ENCODE results near the gene SPOCK2. TPM values are rescaled to one million over a fixed set of nuclear protein-coding genes. Genes with fewer than 3 reads are reported as not detected.

SPOCK2 gene
- total RNA-seq, 3 donors from 2014 or later, result 3.1 to 12.3 (median 7.4) TPM

GRCh38 chr10:72012796-72013195 lies 75.6 kb downstream of the SPOCK2 start:
- no peaks in the 10 kb centered on the region for H3K36me3 ChIP-seq (ENCODE audit: low read depth)
- intact Hi-C loops (cut with DNase I, micrococcal nuclease), result no loop called here
- H3K9me3 ChIP-seq, result no peaks in the 10 kb centered on the region
- TF ChIP-seq, protein P1, sequence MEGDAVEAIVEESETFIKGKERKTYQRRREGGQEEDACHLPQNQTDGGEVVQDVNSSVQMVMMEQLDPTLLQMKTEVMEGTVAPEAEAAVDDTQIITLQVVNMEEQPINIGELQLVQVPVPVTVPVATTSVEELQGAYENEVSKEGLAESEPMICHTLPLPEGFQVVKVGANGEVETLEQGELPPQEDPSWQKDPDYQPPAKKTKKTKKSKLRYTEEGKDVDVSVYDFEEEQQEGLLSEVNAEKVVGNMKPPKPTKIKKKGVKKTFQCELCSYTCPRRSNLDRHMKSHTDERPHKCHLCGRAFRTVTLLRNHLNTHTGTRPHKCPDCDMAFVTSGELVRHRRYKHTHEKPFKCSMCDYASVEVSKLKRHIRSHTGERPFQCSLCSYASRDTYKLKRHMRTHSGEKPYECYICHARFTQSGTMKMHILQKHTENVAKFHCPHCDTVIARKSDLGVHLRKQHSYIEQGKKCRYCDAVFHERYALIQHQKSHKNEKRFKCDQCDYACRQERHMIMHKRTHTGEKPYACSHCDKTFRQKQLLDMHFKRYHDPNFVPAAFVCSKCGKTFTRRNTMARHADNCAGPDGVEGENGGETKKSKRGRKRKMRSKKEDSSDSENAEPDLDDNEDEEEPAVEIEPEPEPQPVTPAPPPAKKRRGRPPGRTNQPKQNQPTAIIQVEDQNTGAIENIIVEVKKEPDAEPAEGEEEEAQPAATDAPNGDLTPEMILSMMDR (IDR thresholded peaks at IDR 0.05), result no peak
- DNase-seq (no peak), ATAC-seq (no peak)
- H3K4me3 ChIP-seq, result no peak overlapping the region
- H3K4me1 ChIP-seq (ENCODE audit: low read depth), result peaks cover 6% of the 10 kb centered on the region

DNA sequence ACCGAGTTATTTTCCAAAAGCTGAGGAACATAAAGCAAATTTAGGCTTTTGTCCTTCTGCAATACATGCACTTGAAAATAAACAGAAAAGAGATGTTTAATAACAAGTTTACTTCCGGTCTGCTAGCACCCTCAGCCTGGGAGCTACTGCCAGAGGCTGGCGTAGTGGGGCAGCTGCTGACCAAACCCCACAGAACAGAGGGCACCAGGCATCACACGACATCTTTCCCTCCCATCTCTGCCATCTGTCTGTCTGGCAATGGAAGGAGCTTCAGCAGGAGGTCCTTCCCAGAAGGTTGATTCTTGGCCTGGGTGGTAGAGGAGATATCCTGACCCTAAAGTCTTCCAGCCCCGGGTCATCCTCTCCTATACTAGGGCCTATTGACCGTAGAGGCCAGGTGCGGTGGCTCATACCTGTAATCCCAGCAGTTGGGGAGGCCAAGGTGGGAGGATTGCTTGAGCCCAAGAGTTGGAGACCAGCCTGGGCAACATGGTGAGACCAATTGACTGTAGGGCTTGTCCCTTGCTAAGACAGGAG lies 76.3 kb downstream of the SPOCK2 start:
- no peak for ATAC-seq
- Histone ChIP-seq H3K9me3 (no peaks in the 10 kb centered on the region), H3K4me3 (no peak overlapping the region), H3K36me3 (ENCODE audit: low read depth) (no peaks in the 10 kb centered on the region), H3K4me1 (ENCODE audit: low read depth) (peaks cover 4% of the 10 kb centered on the region)
- TF ChIP-seq, protein P1 (IDR thresholded peaks at IDR 0.05), result no peak
- DNase-seq, result no peak
- intact Hi-C loops (cut with DNase I, micrococcal nuclease), result no loop called here

DNA sequence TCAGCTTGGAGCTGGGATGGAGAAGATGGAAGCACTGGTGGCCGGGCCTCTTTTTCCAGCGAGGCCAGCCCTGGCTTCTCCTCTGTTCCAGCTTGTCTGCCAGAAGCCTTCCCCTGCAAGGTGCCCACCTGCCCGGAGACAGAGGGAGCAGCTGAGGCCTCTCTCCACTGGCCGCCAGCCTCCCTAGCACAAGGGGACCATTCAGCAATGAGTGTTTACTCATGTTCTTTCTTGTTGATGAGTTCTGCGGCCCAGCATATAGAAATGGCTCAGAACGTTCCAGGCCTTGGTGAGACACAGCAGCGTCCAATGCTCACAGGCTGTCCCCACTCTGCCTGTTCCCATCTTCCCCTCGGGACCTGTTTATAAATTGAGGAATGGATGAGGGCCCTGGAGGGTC lies 76.9 kb downstream of the SPOCK2 start:
- intact Hi-C loops (cut with DNase I, micrococcal nuclease), result no loop called here
- Histone ChIP-seq H3K9me3 (no peaks in the 10 kb centered on the region), H3K4me1 (ENCODE audit: low read depth) (peaks cover 4% of the 10 kb centered on the region), H3K4me3 (no peak overlapping the region), H3K36me3 (ENCODE audit: low read depth) (no peaks in the 10 kb centered on the region)
- TF ChIP-seq, protein P1 (IDR thresholded peaks at IDR 0.05), result no peak
- ATAC-seq (no peak), DNase-seq (no peak)

GRCh38 chr10:72011016-72011415 lies 77.3 kb downstream of the SPOCK2 start:
- intact Hi-C loops (cut with DNase I, micrococcal nuclease), result no loop called here
- H3K4me1 ChIP-seq (ENCODE audit: low read depth), result peaks cover 4% of the 10 kb centered on the region

DNA sequence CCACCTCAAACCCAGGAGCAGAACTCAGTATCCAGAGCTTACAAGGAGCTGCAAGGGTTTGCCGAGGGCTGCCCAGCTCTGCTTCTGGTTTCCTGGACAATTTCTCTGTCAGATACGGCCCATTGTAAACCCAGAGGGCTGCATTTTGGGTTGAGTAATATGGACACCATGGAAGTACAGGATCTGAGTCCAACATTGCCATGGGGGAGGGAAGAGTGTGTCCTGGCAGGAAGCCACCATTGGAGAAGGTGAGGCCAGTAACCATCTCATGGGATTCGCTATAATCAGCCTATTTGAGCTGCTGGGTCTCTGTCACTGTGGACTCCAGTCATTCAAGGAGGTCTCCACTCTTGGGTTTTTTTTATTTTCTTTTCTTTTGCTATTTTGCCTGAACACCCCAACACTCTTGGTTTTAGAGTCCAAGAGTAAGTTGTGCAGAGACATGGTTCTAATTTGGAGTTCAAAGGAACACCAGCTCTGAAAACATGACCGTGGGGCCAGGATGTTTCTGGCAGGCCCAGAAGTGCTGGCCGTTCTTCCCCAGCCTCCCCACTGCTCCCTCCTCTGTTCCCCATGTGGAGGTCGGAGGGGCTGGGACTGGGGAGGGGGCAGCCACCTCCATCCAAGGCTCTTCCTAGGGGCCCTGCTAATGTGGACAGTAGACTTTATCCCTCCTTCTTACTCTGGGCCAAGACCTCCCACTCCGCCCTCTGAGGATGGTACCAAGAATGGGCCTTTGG lies 77.9 kb downstream of the SPOCK2 start:
- DNase-seq, result no peak
- no peak for ATAC-seq
- no peaks in the 10 kb centered on the region for H3K4me1 ChIP-seq (ENCODE audit: low read depth)

More at GRCh38 chr10:72011016-72011415, 77.3 kb downstream of the SPOCK2 start:
- no peak overlapping the region for H3K4me3 ChIP-seq
- no peak for DNase-seq
- H3K36me3 ChIP-seq (ENCODE audit: low read depth), result no peaks in the 10 kb centered on the region
- no peak for ATAC-seq
- TF ChIP-seq, protein P1 (IDR thresholded peaks at IDR 0.05), result no peak
- no peaks in the 10 kb centered on the region for H3K9me3 ChIP-seq

More for the DNA sequence above, 77.9 kb downstream of the SPOCK2 start:
- H3K36me3 ChIP-seq (ENCODE audit: low read depth), result no peaks in the 10 kb centered on the region
- intact Hi-C loops (cut with DNase I, micrococcal nuclease), result no loop called here
- H3K9me3 ChIP-seq, result no peaks in the 10 kb centered on the region
- TF ChIP-seq, protein P1 (IDR thresholded peaks at IDR 0.05), result no peak
- H3K4me3 ChIP-seq, result no peak overlapping the region
